GM23338 (cell line): ENCODE data around the gene GUCY2F.

Experiments
- JUNB ChIP-seq: IDR thresholded peaks from one replicate; pipeline ENCODE4 v1.6.1; 2016; ENCODE audit warnings: antibody characterized with exemption; ENCODE audit not compliant: unreplicated experiment
- TF ChIP-seq, protein P1 (sequence below): IDR thresholded peaks from one replicate; pipeline ENCODE4 v1.6.1; 2018; ENCODE audit warnings: antibody characterized with exemption; ENCODE audit not compliant: unreplicated experiment
- TF ChIP-seq, protein P2 (sequence below), 2 experiments: fragments of 200-600 bp in 1 of 2; sonication (generic) in 1 of 2; conservative IDR thresholded peaks; 2 replicates each; pipeline versions ENCODE4 v1.5.1 to v1.6.1; 2016 to 2017; ENCODE audit warnings: antibody characterized with exemption in 2 of 2, low read depth in 2 of 2, mild to moderate bottlenecking in 2 of 2, moderate library complexity in 1 of 2

DNA sequence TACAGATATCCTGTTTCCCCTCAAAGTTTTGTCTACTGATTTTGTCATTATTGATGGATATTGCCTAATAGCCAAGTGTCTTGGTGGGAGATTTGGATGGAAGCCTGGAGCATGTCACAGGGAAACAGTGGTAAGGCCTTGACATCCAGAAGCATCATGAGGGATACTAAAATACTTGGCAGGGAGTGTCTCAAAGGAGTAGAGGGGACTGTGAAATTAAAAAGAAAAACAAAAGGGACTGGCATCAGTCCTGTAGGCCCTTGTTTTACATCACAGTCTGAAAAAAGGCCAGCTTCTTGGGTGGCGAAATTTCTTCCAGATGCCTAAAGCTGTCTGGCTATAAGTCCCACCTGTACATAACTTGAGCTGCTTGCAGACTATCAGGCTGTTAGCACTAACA, 83.8 kb downstream of the GUCY2F start:
- TF ChIP-seq, protein P1, sequence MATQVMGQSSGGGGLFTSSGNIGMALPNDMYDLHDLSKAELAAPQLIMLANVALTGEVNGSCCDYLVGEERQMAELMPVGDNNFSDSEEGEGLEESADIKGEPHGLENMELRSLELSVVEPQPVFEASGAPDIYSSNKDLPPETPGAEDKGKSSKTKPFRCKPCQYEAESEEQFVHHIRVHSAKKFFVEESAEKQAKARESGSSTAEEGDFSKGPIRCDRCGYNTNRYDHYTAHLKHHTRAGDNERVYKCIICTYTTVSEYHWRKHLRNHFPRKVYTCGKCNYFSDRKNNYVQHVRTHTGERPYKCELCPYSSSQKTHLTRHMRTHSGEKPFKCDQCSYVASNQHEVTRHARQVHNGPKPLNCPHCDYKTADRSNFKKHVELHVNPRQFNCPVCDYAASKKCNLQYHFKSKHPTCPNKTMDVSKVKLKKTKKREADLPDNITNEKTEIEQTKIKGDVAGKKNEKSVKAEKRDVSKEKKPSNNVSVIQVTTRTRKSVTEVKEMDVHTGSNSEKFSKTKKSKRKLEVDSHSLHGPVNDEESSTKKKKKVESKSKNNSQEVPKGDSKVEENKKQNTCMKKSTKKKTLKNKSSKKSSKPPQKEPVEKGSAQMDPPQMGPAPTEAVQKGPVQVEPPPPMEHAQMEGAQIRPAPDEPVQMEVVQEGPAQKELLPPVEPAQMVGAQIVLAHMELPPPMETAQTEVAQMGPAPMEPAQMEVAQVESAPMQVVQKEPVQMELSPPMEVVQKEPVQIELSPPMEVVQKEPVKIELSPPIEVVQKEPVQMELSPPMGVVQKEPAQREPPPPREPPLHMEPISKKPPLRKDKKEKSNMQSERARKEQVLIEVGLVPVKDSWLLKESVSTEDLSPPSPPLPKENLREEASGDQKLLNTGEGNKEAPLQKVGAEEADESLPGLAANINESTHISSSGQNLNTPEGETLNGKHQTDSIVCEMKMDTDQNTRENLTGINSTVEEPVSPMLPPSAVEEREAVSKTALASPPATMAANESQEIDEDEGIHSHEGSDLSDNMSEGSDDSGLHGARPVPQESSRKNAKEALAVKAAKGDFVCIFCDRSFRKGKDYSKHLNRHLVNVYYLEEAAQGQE = no peak
- TF ChIP-seq, protein P2, sequence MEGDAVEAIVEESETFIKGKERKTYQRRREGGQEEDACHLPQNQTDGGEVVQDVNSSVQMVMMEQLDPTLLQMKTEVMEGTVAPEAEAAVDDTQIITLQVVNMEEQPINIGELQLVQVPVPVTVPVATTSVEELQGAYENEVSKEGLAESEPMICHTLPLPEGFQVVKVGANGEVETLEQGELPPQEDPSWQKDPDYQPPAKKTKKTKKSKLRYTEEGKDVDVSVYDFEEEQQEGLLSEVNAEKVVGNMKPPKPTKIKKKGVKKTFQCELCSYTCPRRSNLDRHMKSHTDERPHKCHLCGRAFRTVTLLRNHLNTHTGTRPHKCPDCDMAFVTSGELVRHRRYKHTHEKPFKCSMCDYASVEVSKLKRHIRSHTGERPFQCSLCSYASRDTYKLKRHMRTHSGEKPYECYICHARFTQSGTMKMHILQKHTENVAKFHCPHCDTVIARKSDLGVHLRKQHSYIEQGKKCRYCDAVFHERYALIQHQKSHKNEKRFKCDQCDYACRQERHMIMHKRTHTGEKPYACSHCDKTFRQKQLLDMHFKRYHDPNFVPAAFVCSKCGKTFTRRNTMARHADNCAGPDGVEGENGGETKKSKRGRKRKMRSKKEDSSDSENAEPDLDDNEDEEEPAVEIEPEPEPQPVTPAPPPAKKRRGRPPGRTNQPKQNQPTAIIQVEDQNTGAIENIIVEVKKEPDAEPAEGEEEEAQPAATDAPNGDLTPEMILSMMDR (conservative IDR thresholded peaks at IDR 0.05; ENCODE audit: low read depth in 2 of 2) = no peak
- no peak for TF ChIP-seq JUNB
